Ovary (tissue), 3 donors: Measurements from ENCODE around the gene MAJIN.

Experiments used
- CTCF ChIP-seq, 3 donors: fragments of 450-650 bp in 2 of 3; fragments of 200-600 bp in 1 of 3; IDR thresholded peaks; one replicate each; pipeline versions ENCODE4 v1.5.1 to v1.8.0; 2016 to 2022; ENCODE audit warnings: antibody characterized with exemption in 3 of 3, mild to moderate bottlenecking in 1 of 3
- POLR2A ChIP-seq: fragments of 450-650 bp; IDR thresholded peaks from one replicate; pipeline ENCODE4 v1.6.1; 2017; ENCODE audit warnings: antibody characterized with exemption, mild to moderate bottlenecking, moderate library complexity
- donor health status: DM: no; HTN: no; CAD: no.

- no peak for TF ChIP-seq CTCF (IDR thresholded peaks at IDR 0.05)
- TF ChIP-seq POLR2A = no peak
These were observed 2.2 kb upstream of the MAJIN start for GRCh38 chr11:64974124-64974523.
